ENCODE results near the gene DENND4A.
A peak's percentile ranks its signal among the peaks of the same experiment; 100 is the strongest.
"Not testable (repeated sequence)": the region's sequence is repeated elsewhere in the genome, so short reads cannot be mapped to it uniquely, and the experiment has no call there.

Gene DENND4A

GRCh38 chr15:65632780-65633375, 159.2 kb downstream of the DENND4A start:
- no peak for DNase-seq (ENCODE audit: low read depth)

- DNase-seq (ENCODE audit: low read depth): no peak
These were observed 160.6 kb downstream of the DENND4A start for GRCh38 chr15:65631503-65631902.

DNA sequence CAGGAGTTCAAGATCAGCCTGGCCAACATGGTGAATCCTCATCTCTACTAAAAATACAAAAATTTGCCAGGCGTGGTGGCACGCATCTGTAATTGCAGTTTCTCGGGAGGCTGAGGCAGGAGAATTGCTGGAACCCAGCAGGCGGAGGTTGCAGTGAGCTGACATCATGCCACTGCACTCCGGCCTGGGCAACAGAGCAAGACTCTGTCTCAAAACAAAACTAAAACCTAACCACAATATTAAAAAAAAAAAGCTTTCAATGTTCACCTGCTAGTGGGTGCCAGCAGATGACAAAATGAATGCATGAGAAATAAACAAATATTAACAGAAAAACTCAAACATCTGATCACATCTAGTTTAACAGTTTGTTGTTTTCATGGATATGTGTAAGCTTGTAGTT, 161.3 kb downstream of the DENND4A start:
- no peak for DNase-seq (ENCODE audit: low read depth)

DNA sequence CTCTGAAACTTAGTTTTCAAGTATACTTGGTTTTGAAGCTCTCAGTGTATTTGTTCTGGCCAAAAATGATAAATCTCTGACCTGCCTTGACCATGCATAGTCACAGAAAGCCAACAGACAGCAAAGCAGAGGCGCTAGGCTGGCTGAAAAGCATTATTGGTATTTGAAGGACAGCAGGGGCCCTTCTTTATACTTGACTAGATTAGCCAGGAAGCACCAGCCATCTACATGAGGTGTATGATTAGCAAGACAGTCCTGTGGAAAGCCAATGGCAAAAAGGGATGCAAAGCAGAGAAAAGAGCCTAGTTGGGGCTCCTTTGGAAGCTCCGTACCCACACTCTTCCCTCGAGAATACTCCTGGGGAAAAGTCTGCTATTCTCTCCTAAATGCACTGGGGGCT, 162.5 kb downstream of the DENND4A start:
- DNase-seq (ENCODE audit: low read depth): no peak

GRCh38 chr15:65626856-65627255, 165.2 kb downstream of the DENND4A start:
- DNase-seq (ENCODE audit: low read depth): no peak

DNA sequence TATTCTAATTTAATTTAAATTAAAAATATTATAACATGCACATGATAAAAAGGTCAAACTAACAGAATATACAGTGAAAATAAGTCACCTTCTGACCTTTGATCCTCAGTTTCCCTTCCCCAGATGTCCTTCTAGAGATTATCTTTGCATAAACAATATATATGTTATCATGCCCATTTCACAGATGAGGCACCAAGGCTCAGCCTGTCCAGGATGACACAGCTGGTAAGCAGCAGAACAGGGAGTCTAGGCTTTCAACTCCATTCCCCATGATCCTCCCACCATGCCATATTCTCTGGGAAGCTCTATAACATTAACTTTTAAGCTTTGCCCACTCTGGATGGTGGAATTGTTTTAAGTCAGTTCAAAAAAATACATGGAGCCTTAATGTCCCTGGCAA, 169.0 kb downstream of the DENND4A start:
- DNase-seq (ENCODE audit: low read depth): no peak

GRCh38 chr15:65621638-65622037, 170.5 kb downstream of the DENND4A start, which contains the start of gene SLC24A1:
SLC24A1 (plus strand) TSS chr15:65621938; CDS start chr15:65624081, 2,143 bp downstream.
- no peak for DNase-seq (ENCODE audit: low read depth)

DNA sequence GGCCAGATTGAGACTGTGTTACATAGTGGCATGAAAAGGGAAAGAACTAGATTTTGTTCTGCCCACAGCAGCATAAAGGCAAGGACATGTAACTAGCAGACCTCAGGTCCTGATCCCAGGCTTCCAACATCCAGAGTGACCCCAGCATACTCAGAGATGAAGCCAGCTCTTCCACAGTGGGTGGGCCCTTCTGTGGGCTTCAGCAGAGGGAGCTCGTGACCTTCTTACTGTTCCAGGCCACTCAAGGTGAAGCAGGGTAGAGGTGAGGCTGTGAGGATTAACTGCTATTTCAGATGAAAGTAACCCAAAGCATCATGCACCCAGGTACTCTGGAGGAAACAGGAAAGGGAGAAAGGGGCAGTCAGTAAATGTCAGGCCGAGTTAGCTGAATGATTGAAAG, 171.3 kb downstream of the DENND4A start:
- no peak for DNase-seq (ENCODE audit: low read depth)

DNA sequence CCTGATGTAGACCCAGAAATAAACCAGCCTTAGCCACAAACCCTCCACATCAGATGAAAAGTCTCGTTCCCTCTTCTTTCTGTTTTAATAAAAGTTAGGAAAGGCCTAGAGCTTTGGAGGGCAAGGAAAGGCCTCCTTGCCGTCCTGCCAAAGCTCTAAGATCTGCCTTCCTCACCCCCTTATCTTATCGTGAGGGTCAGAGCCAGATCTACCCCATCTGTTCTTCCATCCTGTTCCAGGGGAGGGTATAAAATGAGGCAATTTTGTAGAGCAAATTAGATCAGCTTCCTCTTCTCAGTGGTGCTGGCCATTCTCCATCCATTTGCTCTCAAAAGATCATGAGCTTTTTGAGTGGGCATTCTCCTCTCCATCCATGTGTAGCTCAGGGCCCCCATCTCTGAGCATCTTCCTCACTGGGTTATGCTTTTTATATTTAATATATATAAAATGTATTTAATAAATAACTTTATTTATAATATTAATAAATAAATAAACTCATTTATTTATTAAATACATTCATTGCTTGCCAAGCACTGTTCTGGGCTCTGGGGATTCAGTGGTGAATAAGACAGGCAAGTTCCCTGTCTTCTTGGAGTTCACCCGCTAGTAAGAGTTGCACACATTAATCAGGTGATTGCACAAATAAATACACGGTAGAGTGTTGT, 172.3 kb downstream of the DENND4A start:
- DNase-seq (ENCODE audit: low read depth): no peak

GRCh38 chr15:65618560-65619109, 173.5 kb downstream of the DENND4A start:
- no peak for DNase-seq (ENCODE audit: low read depth)

- DNase-seq (ENCODE audit: low read depth): not testable (repeated sequence)
These were observed 176.2 kb downstream of the DENND4A start for GRCh38 chr15:65615887-65616286.

DNA sequence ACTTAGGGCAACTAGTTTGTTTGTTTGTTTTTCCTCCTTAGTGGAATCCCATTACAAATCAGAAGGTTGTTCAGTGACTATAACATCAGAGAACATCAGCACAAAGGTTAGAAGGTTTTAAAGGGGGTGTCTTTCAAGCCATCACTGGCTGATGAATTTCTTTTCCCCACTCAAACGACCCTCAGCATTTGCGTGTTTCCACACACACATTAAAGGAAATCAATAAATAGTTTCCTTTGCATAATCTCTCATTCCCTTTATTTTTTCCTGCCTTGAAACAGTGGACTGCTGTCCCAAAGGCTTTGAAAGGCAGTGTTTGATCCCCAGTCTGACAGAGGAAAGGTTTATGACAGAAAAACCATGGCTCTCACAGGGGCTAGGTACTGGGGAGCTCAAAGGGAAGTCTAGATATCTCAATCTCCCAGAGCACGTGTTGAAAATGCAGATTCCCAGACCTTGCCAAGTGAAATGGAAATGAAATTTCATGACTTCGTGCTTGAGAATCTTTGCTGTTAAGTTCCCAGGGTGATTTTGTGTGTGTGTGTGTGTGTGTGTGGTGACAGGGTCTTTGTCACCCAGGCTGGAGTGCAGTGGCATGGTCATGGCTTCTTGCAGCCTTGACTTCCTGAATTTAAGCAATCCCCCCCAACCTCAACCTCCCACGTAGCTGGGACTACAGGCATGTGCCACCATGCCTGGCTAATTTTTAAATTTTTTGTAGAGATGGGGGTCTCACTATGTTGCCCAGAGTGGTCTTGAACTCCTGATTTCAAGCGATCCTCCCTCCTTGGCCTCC, 178.9 kb downstream of the DENND4A start:
- no peak for DNase-seq (ENCODE audit: low read depth)

- DNase-seq (ENCODE audit: low read depth): no peak
These were observed 179.5 kb downstream of the DENND4A start for GRCh38 chr15:65612616-65612946.

- no peak for DNase-seq (ENCODE audit: low read depth)
These were observed 180.0 kb downstream of the DENND4A start for GRCh38 chr15:65611888-65612615.

- peak; percentile 93 for DNase-seq (ENCODE audit: low read depth)
These were observed 181.0 kb downstream of the DENND4A start, which contains the start of gene INTS14 for GRCh38 chr15:65610871-65611718. INTS14 (minus strand) TSS chr15:65611131; CDS start chr15:65607380, 3,751 bp downstream.

Data from stimulated activated CD8-positive, alpha-beta memory T cell treated with anti-CD3 and anti-CD28 coated beads, Interleukin-15, amount 100 ng/mL, for 24 hours (primary cell).